ENCODE data around the gene TMEM232.

Gene TMEM232

GRCh38 chr5:110510146-110510545 is 216.3 kb downstream of the TMEM232 start:
- DNase-seq = no peak

GRCh38 chr5:110507972-110508371 is 218.5 kb downstream of the TMEM232 start:
- DNase-seq = no peak

DNA sequence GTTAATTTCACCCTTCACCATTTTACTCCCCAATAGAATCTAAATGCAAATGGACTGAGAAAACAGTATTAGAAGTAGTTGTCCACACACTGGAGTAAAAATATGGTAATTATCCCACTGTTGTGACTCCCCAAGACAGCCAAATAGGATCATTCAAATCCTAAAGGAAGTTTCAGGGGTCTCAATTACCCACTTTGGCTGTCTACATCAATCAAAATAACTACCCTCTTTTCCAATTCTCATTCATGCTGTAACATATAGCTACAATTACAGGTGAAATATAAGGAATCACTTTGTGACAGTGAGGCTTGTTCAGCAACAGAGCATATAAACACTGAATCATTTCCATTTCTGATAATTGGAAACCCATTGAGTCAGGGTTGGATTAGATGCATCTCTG is 220.1 kb downstream of the TMEM232 start:
- DNase-seq = no peak

DNA sequence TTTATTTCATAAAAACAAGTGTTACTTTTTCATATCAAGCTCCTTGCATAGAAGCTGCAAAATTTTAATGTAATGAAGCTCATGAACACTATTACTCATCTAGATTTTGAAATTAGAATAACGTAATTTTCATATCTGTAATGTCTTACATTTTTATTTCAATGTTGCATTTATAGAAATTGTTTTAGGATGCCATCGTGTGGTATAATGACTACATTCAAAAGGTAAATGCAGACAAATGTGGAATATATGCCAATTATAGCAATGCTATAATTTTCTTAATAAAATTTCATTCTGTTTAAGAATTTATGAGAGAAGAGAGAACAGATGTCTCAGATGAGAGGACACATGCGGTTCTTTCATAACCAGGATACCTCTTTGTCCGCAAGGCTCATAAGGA is 230.2 kb downstream of the TMEM232 start:
- DNase-seq = no peak

- DNase-seq = no peak
Measured at GRCh38 chr5:110492446-110492845, 234.0 kb downstream of the TMEM232 start.

- no peak for DNase-seq
Measured at GRCh38 chr5:110478895-110479294, 247.6 kb downstream of the TMEM232 start.

- DNase-seq = no peak
Measured at GRCh38 chr5:110477911-110478310, 248.6 kb downstream of the TMEM232 start.

DNA sequence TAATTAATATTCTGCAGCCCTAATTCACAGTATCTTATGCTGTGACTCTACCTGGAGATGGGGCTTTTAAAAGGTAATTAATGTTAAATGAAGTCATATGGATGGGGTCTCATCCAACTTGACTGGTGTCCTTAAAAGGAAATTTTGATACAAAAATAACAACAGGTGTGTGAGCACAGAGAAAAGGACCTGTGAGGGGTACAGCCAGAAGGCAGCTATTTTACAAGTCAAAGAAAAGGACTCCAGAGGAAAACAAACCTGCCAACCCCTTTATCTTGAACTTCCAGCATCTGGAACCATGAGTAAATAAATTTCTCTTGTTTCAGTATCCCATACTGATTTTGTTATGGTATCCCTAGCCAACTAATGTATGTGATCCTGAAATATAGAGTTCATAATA is 250.3 kb downstream of the TMEM232 start:
- DNase-seq = no peak

DNA sequence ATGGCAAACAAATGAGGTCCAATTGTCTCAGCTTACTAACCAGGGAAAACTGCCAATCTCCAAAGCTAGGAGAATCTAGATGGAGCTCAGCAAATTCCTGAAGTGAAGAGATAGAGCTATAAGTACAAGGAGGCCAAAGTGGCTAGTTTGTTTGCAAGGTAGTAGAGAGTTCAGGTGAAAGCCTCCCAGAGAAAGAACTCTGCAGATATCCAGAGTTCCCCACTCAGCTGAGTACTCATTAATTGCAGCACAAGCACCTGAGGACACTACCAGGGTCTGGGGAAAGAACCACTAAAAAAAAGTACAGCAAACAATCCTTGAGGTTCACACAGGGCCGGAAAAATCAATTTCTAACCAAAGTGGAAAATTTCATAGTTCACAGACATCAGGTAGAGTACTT is 250.9 kb downstream of the TMEM232 start:
- DNase-seq = no peak

GRCh38 chr5:110469486-110469885 is 257.0 kb downstream of the TMEM232 start:
- DNase-seq = no peak

DNA sequence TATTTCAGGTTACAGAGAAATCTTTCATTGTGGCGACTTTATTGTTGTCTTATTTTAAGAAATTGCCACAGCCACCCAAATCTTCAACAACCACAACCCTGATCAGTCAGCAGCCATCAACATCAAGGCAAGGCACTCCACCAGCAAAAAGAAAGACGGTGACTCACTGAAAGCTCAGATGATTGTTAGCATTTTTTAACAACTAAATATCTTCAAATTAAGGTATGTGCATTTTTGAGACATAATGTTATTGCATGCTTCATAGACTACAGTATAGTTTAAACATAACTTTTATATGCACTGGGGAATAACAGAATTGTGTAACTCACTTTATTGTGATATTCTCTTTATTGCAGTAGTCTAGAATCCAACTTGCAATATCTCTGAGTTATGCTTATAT is 263.4 kb downstream of the TMEM232 start:
- no peak for DNase-seq

DNA sequence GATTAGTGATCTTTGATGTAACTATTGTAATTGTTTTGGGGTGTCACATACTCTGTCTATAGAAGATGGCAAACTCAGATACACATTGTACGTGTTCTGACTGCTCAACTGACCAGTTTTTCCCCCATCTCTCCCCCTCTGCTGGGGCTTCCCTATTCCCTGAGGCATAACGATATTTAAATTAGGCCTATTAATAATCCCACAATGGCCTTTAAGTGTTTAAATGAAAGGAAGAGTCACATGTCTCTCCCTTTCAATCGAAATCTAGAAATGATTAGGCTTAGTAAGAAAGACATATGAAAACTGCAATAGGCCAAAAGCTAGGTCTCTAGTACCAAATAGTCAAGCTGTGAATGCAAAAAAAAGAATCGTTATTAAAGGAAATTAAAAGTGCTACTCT is 265.6 kb downstream of the TMEM232 start:
- no peak for DNase-seq

DNA sequence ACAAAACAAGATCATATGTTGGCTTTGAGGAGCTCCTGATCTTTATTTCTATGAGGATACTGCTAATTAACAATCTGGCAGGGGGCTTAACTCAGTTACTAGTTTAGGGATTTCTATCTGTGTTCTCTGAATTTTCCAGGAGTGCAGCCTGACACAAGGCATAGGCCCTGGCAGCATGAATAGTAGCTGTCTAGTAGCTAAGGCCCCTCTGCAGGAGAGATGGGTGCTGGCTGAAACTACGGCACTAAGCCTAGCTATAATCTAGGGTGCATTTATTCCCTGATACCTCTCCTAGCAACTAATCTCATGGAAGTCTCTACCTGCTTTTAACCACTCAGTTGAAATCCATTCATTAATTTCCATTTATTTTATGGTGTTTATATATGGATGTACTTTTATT is 268.2 kb downstream of the TMEM232 start:
- DNase-seq = no peak

- no peak for DNase-seq
Measured at GRCh38 chr5:110442856-110443255, 283.6 kb downstream of the TMEM232 start.

DNA sequence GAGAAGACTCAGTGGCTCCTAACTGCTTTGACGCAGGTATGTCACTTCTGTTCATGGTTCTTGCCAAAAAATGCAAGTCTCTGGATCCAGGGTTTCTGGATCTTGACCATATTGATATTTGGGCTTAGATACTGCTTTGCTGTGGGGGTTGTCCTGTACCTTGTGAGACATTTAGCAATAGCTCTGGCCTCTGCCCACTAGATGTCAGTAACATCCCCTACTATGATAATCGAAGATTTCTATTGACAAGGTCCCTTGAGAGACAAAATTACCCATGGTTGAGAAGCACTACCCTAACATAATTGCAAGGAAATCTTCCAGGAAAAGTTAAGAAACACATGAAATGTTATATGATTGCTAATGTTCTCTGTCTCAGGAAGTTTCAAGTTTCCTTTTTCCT is 285.4 kb downstream of the TMEM232 start:
- DNase-seq = no peak

DNA sequence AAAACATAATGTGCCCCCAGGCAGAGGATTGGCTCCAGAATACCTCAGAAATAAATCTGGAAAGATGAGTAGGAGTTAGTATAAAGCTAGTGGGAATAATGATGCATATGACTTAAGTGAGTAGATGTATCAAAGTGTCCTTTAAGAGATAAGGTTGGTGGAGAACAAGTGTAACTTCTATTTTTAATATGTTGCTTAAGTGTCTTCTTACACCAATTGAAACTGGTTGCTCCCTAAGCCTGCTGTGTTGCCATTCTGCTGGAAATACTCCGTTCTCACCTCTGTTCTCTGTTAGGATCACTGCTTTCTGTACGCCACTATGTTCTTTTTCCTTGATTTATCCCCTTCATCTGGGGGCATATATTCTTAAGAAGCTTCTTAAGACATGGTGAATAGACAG is 286.4 kb downstream of the TMEM232 start:
- no peak for DNase-seq

DNA sequence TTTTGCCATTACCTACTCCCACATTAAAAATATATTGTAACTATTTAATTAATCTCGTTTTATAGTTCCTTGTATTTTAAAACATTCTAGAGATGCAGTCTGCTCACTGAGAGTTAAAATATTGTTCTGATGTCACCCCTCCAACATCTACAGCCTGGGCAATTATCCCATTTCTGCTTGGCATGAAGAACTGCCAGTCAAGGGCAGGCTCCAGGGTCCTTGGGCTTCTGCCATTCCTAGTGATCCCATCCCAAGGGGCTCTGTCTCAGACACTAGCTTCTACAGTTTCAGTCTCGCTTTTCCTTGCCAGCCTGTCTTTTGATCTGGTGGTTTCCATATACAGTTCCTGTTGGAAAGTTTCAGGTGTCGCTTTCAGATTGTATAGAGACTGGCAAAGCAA is 287.2 kb downstream of the TMEM232 start:
- DNase-seq = no peak

DNA sequence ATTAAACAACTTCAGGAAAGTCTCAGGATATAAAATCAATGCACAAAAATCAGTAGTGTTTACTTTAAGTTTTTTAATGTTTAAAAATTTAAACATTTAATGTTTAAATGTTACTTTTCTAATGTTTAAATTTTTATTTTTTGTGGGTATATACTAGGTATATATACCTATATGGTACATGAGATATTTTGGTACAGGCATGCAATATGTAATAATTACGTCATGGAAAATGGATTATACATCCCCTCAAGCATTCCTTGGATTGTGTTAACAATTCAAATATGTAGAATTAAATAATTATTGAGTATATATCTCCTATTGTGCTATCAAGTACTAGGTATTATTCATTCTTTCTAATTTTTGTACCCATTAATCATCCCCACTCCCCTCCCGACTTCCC is 291.3 kb downstream of the TMEM232 start:
- no peak for DNase-seq

DNA sequence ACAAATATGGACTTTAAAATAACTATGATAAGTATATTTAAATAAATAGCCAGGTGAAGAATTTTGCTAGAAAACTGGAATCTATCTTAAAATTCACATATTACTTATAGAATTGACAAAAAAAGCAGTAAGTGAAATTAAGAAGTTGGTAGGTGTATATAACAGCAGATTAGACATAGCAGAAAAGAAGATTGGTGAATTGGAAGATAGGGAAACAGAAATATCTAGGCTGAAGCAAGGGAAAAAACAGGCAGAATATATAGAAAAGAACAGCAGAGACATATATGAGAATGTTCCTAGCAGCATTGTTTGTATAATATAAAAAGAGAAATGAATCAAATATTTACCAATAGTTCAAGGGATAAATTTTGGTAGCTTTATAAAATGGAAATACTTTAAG is 294.9 kb downstream of the TMEM232 start:
- no peak for DNase-seq

- no peak for DNase-seq
Measured at GRCh38 chr5:110414360-110414759, 312.1 kb downstream of the TMEM232 start.

DNA sequence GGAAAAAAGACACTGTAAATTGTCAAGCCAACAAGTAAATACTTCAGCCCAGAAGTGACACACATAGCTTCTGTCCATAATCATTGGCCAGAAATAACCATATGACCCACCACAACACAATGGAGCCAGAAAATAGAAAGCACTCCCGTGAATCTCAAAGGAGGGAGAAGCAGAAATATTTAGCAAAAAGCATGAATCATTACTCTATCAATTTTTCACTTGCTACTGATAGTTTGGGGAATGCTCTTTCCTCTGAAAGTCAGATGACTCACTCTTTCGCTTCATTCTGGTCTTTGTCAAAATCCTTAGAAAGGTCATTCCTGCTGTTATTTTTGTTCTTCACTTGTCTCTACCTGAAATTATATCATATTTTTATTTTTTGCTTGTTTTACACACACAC is 312.6 kb downstream of the TMEM232 start:
- DNase-seq = no peak

DNA sequence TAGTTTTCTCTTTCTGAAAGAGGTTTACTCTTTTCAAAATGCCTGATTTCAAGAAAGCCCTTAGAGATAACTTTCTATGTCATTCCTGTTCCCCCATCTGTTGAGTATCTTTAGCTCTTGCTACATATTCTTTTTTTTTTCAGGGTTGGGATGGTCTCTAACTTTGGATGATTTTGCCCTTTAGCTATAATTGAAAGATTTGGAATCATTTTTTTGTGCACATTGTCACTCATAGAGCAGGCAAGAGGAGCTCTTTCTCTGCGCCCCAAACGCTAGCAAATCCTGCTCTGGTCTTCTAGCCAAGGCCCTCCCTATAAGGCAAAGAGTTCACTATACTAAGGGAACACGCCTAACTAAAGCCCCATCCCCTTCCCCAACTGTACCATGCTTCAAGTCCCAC is 316.9 kb downstream of the TMEM232 start:
- DNase-seq = no peak

DNA sequence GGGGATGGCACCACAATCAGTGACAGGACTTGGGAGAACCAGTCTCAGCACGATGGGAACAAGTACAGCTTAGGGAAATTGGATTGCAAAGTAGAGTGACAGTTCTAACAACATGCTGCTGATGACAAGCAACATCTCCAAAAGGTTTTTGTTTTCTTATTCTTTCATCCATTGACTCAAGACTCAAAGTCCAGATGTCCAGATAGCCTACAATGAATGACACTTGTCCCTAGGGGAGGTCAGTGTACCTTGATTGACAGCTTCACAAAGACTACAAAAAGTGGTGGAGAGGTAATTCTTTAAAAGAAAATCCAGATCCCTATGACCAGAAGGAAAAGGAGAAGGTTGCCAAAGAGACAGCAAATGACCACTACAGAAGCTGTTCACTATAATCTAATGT is 323.9 kb downstream of the TMEM232 start:
- DNase-seq = no peak

- DNase-seq = no peak
Measured at GRCh38 chr5:110401881-110402280, 324.6 kb downstream of the TMEM232 start.

GRCh38 chr5:110398951-110399350 is 327.5 kb downstream of the TMEM232 start:
- DNase-seq = no peak

DNA sequence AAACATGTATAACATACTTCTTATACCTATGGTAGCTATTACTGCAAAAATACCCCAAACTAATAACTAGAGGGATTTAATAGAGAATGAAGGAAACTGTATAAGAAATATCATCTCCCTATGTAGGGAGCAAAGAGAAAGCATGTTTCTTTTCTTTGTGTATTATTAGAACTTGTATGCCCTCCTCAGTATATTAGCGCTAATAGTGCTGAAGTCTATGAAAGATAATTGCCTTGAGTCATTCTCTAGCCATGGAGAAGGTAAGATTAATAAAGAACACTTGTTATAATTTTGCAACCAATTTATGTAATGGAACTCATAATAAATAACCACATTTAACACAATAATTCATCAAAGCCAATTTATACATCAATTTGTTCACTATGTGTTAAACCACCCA is 329.2 kb downstream of the TMEM232 start:
- no peak for DNase-seq

All from T-helper 1 cell (primary cell).